Endothelial cell (in vitro differentiated cells): Measurements from ENCODE around the gene P3H4. TPM values are rescaled to one million over a fixed set of nuclear protein-coding genes. Genes with fewer than 3 reads are reported as not detected.
"Not testable (repeated sequence)": the region's sequence is repeated elsewhere in the genome, so short reads cannot be mapped to it uniquely, and the experiment has no call there.

Source experiments
- DNase-seq: peaks from one replicate; pipeline ENCODE4 v3.0.0; 2021; ENCODE audit warnings: low spot score
- H3K27ac Mint-ChIP-seq: one replicate; pipeline ENCODE4 v1.8.0; 2021; ENCODE audit warnings: mixed read lengths, inconsistent platforms; ENCODE audit not compliant: unreplicated experiment
- H3K27me3 Mint-ChIP-seq: one replicate; pipeline ENCODE4 v1.8.0; 2021; ENCODE audit warnings: mild to moderate bottlenecking, moderate library complexity, mixed read lengths, inconsistent platforms; ENCODE audit not compliant: unreplicated experiment
- H3K36me3 Mint-ChIP-seq: one replicate; pipeline ENCODE4 v1.8.0; 2021; ENCODE audit warnings: mild to moderate bottlenecking, low read depth, mixed read lengths, inconsistent platforms; ENCODE audit not compliant: unreplicated experiment
- H3K4me1 Mint-ChIP-seq: one replicate; pipeline ENCODE4 v1.8.0; 2021; ENCODE audit warnings: mild to moderate bottlenecking, mixed read lengths, inconsistent platforms; ENCODE audit not compliant: unreplicated experiment
- H3K4me3 Mint-ChIP-seq: one replicate; pipeline ENCODE4 v1.8.0; 2021; ENCODE audit warnings: mild to moderate bottlenecking, mixed read lengths, inconsistent platforms; ENCODE audit not compliant: unreplicated experiment
- H3K9me3 Mint-ChIP-seq: one replicate; pipeline ENCODE4 v1.8.0; 2021; ENCODE audit warnings: mixed read lengths, inconsistent platforms; ENCODE audit not compliant: unreplicated experiment
- total RNA-seq: library from RNA; stranded (reverse); fragmentation: NEBNext Ultra II Directional; extraction: Animal tissue kit (Norgen Biotek cat#: 25700); gene quantifications from one replicate; pipeline ENCODE4 v1.2.1, GENCODE V29; 2021; ENCODE audit not compliant: unreplicated experiment
- TF ChIP-seq, protein P1 (sequence below): fragments of 200-600 bp; sonication (generic); IDR thresholded peaks from one replicate; pipeline ENCODE4 v1.5.0; 2021; ENCODE audit warnings: antibody characterized with exemption; ENCODE audit not compliant: unreplicated experiment

The P3H4 gene
- total RNA-seq, 1 donor from 2014 or later, result 22.6 TPM

GRCh38 chr17:41844971-41845370 is 33.2 kb upstream of the P3H4 start:
- H3K4me1 Mint-ChIP-seq, result no peaks in the 10 kb centered on the region
- DNase-seq, result no peak
- no peak overlapping the region for H3K27ac Mint-ChIP-seq
- H3K4me3 Mint-ChIP-seq, result no peak overlapping the region
- no peaks in the 10 kb centered on the region for H3K27me3 Mint-ChIP-seq
- TF ChIP-seq, protein P1, sequence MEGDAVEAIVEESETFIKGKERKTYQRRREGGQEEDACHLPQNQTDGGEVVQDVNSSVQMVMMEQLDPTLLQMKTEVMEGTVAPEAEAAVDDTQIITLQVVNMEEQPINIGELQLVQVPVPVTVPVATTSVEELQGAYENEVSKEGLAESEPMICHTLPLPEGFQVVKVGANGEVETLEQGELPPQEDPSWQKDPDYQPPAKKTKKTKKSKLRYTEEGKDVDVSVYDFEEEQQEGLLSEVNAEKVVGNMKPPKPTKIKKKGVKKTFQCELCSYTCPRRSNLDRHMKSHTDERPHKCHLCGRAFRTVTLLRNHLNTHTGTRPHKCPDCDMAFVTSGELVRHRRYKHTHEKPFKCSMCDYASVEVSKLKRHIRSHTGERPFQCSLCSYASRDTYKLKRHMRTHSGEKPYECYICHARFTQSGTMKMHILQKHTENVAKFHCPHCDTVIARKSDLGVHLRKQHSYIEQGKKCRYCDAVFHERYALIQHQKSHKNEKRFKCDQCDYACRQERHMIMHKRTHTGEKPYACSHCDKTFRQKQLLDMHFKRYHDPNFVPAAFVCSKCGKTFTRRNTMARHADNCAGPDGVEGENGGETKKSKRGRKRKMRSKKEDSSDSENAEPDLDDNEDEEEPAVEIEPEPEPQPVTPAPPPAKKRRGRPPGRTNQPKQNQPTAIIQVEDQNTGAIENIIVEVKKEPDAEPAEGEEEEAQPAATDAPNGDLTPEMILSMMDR, result no peak
- peaks cover 3% of the 10 kb centered on the region for H3K36me3 Mint-ChIP-seq
- no peaks in the 10 kb centered on the region for H3K9me3 Mint-ChIP-seq

GRCh38 chr17:41840781-41841180 is 29.0 kb upstream of the P3H4 start:
- H3K4me1 Mint-ChIP-seq, H3K27ac Mint-ChIP-seq, H3K27me3 Mint-ChIP-seq, H3K36me3 Mint-ChIP-seq, DNase-seq, H3K4me3 Mint-ChIP-seq, H3K9me3 Mint-ChIP-seq: not testable (repeated sequence)

DNA sequence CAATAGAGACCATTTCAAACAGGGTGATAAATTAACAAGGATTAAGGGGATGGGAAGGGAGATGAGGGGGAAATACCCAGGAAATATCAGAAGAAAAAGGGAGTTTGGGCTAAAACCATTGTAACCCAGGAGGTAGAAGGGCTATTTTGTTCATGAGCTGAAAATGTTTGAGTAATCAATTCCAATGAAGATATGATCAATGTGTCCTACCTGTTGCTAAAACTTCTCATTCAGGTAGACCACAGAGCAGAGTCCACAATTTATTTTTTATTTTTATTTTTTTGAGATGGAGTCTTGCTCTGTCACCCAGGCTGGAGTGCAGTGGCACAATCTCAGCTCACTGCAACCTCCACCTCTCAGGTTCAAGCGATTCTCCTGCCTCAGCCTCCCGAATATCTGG is 27.7 kb upstream of the P3H4 start:
- H3K36me3 Mint-ChIP-seq, DNase-seq, H3K9me3 Mint-ChIP-seq, H3K4me3 Mint-ChIP-seq, H3K4me1 Mint-ChIP-seq, H3K27me3 Mint-ChIP-seq, H3K27ac Mint-ChIP-seq: not testable (repeated sequence)

DNA sequence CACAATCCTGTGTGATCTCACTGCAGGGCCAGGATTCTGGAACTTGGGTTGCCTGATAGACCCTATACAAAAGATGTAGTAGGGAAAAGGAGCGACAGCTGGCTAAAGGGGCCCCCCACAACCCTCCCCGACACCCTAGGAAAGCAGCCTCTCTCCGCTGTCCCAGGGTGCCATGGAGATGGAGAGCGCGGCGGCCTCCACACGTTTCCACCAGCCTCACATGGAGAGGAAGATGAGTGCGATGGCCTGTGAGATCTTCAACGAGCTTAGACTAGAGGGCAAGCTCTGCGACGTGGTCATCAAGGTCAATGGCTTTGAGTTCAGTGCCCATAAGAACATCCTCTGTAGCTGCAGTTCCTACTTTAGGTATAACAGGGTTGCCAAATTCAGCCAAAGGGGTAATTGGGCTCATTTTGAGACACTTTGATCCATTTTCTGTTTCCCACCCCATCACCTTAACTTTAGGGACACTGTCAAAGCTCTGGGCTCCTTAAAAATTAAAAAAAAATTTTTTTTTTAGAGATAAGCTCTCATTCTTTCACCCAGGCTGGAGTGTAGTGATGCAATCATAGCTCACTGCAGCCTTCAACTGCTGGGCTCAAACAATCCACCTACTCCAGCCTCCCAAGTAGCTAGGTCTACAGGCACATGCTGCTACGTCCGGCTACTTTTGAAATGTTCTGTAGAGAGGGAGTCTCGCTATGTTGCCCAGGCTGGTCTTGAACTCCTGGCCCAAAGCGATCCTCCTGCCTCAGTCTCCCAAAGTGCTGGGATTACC is 26.2 kb upstream of the P3H4 start, which contains the start of gene KLHL10:
TSS of gene KLHL10 (plus strand) at position 65 of the 778 bp plus-strand sequence. CDS start at position 173, 108 bp downstream.
- H3K27ac Mint-ChIP-seq, result no peak within 1 kb of the TSS
- TF ChIP-seq, protein P1, result no peak
- H3K4me1 Mint-ChIP-seq, result no peaks in the 10 kb centered on the region
- no peak for DNase-seq
- no peaks in the 10 kb centered on the region for H3K9me3 Mint-ChIP-seq
- peaks cover 2% of the 10 kb centered on the region for H3K27me3 Mint-ChIP-seq
- peaks cover under 1% of the 10 kb centered on the region for H3K36me3 Mint-ChIP-seq
- no peak within 1 kb of the TSS for H3K4me3 Mint-ChIP-seq

- Mint-ChIP-seq H3K4me1 (no peaks in the 10 kb centered on the region), H3K9me3 (no peaks in the 10 kb centered on the region), H3K4me3 (peak overlapping the region; percentile 90), H3K27me3 (peaks cover 2% of the 10 kb centered on the region), H3K36me3 (peaks cover 3% of the 10 kb centered on the region), H3K27ac (no peak overlapping the region)
- TF ChIP-seq, protein P1, result no peak
- no peak for DNase-seq
Measured at GRCh38 chr17:41836550-41837196, 24.9 kb upstream of the P3H4 start.
